GM19239 (cell line): ENCODE measurements around the gene C10orf143.
"Not testable (repeated sequence)": the region's sequence is repeated elsewhere in the genome, so short reads cannot be mapped to it uniquely, and the experiment has no call there.

Experiments
- DNase-seq: peaks from one replicate; pipeline ENCODE4 v3.0.0; 2011; ENCODE audit warnings: low spot score; ENCODE audit not compliant: insufficient read length
- FAIRE-seq: peaks from 2 replicates; lab custom pipeline; 2011; peaks lifted over from hg19 to GRCh38; lab: Jason Lieb, UNC

Gene C10orf143

DNA sequence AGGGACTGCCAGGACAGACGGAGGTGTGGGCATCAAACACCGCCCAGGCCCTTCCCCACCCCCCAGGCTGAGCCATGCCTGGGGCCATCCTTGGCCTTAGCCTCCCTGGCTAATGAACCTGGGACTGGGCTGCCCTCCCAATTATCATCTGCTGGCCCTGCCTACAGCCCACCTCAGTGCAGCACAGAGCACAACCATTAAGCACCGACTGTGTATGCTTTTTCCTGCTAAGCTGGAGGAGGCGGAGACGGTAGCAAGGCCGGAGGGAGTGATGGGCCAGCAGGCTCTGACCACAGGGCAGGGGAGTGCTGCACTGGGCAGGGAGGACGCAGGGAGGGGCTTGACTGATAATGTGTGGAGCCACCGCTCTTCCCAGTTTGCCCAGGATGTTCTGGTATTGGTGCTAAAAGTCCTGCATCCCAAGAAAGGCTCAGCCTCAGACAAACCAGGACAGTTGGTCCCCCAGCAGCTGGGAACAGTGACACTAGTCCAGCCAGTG lies 72.0 kb downstream of the C10orf143 start:
- no peak for FAIRE-seq
- DNase-seq = no peak

DNA sequence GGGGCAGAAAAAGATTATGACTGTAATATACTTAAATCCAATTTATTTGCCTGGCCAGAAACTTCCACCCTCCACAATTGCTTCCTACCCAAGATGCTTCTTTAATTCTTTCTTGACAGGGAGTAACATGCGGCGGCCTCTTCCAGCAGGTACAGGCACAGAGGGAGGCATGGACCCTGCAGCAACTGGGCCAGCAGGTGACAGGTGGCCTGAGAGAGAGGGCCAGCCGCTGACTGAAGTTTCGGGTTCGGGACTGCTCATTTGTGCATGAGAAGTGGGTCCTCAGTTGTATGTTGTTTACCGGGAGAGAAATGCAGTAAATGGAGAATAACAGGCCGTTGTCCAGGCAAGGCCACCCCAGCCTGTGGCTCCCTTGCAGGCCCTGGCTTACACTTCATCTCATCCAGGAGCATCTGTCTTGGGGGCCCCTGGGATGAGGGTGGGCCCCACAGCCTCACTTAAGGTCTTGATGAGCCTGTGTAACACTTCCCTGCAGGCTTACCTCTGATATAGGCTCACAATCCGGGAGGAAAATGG lies 72.5 kb downstream of the C10orf143 start:
- FAIRE-seq (no peak), DNase-seq (no peak)

DNA sequence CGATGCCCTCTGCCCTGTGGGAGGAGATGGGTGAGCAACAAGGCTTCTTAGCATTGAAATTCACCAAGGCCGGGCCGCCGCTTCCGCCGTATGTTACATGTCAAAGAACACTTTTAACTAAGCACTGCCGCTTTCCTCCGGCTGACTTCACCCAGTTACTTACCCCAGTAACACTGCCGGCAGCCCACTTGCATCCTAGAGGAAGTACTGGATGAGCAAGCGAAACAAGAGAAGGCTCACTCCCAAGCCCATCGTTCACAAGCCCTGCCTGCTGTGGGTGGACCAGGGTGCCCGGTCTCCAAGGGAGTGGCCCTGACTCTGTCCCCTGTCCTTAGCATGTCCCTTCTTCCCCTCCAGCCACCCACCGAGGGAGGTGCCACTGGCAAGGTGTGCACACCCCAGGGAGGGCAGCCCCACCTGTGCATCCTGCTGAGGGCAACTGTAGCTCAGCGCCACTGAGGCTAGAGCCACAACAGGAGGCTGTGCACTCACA lies 73.4 kb downstream of the C10orf143 start:
- no peak for FAIRE-seq
- no peak for DNase-seq

DNA sequence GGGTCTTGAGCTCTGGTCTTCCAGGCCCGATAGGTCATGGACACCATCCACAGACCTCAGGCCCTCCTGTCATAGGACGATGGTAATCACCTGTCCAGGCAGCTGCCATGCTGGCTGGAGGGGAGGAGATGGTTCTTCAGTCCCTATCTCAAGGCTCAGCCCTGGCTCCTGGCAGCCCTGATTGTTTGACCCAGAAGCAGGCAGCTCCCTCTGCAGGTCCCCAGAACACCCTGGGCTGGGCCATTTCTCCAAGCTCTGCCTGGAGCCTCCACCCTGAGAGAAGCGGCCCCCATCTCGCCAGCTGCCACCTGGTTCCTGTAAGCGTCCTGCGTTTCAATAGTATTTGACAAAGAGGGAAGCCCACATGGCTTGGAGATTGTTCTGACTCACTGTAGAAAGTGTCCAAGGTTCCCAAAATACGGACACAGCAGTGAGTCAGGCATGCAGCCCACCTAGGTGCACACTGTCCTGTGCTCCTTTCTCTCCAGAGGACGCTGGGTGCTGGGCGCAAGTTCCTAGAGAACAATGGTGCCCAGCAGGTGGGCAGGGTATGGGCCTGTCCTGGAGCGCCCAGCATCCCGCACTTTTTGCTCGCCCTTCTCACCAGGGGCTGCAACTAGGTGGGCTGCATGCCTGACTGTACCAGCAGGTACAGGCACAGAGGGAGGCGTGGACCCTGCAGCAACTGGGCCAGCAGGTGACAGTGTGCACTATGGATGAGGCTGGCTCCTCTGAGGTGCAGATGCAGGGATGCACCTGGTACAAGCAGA lies 74.1 kb downstream of the C10orf143 start:
- no peak for FAIRE-seq
- no peak for DNase-seq

DNA sequence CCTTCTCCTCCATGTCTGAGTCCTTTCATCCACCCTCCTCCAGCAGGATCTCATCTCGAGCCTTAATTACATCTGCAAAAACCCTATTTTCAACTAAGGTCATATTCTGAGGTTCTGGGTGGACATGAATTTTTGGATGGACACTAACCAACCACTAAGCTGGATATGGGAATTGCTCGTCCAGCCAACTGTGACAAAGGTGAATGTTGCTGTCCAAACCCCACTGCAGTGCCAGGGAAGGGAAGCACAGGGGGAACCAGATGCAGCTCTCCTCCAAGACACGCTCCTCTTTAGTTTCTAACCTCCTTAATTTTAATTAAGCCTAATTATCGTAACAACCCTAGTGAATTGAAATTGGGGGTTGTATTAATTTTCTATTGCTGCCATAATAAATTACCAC lies 81.4 kb downstream of the C10orf143 start:
- FAIRE-seq = no peak

DNA sequence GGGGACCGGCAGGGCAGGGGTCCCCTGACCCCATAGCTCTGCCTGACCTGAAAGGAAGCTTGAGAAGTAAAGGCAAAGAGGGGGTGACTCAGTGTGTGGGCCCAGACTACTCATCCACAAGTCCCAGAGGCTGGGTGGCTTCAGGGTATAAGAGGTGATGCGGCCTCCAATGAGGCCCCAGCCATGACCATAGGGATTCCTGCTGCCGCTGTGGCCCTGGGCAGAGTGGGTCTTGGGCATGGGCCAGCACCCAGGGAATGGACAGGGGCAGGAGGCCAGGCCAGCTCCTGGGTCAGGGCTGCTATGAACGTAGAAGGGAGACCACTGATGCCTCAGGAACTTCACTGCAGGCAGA lies 82.2 kb downstream of the C10orf143 start:
- FAIRE-seq = no peak

More for the DNA sequence above, 81.4 kb downstream of the C10orf143 start:
- DNase-seq = no peak

DNA sequence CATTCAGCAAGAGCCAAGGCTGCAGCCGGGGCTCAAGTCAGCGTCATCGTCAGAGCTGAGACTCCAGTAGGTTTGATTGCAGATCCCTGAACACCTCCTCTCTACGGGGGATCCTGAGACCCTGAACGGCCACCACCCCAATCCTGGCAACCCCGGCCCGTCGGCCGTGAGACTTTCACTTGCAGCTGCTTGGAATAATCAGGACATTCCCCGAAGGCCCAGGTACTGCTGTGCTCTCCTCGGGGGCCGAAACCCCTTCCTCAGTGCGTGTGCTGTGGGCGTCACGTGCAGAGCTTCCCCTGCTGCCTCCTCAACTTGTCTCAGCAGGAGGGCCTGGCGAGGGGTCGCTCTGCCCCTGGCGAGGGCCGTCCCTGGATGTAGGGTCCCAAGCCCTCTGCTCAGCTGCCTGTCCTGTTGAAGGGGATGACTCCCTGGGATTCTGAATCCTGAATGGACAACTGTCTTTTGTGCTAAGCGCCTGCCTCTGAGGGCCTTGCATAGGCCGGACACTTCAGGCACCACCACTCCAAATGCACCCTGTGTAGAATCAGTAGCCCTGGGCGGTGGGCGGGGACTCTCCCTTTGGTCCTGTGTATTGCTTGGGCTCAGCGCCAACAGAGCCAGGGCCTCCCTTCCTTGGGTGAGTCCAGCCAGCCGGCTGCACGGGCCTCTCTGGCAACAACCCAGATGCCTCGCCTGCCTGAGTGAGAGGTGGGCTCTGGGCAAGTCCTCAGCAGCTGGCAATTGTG lies 82.7 kb downstream of the C10orf143 start:
- no peak for FAIRE-seq
- DNase-seq = no peak

More for the DNA sequence above, 82.2 kb downstream of the C10orf143 start:
- DNase-seq = no peak

DNA sequence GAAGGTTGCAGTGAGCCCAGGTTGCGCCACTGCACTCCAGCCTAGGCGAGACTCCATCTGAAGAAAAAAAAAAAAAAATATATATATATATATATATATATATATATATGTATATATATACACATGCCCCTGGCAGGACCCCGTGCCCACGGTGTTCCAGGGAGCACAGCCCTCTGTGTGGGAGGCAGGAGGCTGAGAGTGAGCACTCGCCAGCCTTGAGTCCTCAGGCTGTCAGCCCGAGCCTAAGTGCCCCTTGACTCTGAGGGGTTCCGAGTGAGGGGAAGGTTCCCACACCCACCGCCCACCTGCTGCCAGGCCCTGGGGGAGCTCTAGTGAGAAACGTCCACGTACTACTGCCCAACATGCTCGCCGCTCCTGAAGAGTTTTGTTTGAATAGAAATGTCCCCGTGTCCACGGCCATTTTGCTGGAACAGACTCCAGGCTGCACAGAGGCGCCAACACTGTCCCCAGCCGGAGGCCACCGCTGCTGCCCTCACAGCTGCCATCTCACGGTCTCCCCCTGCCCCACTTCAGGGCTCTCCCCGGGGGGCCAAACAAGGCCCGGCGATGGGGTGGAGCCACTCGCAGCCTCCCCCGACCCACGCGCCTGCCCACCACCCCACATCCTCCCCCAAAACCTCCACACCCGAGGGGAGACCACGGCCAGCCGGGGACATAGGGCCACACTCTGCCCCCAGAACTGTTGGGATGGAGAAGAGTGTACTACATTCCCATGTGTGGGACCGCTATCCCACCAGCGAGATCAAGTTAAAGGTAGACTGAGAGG lies 83.8 kb downstream of the C10orf143 start:
- DNase-seq (no peak), FAIRE-seq (no peak)

DNA sequence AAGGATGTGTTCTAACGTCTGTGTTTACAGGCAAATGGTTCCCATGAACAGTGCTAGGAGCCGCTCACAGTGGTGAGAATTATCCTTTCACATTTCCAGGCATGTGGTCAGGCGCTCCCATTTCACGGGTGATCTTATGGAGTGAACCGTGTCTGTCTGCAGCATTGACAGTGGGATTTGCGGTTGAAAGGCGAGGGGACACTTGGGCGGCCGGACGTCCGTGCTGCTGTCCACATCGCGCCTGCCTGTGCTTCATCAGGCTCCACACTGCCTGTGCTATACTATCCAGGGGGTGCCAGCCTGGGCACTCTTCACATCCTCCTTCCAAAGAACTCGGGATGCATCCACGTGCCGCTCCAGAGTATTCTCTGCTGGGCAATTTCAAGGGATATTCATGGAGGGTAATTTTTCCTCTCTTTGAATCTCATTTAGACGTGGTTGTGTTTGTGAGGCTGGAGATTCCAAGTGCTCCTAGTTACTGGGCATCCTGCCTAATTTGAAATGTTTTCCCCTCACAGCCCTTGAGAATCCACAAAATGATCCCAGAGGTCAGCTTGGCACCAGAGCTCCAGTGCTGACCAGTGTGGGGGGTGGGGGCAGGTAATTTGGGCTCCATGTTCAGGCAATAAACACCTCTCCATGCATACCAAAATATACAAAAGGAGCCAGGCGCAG lies 84.7 kb downstream of the C10orf143 start:
- FAIRE-seq (no peak), DNase-seq (no peak)

DNA sequence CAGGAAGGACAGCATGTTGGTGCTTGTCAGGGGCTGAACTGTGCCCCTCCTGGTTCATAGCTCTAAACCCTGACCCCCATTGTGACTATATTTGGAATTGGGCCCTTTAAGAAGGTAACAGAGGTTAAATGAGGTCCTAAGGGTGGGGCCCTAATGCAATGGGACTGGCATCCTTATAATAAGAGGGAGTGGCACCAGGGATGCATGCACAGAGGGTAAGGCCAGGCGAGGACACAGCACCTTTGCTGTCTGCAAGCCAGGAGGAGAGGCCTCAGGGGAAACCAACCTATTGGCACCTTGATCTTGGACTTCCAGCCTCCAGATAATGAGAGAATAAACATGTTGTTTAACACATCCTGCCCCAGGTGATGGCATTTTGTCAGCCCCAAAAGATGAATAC lies 85.3 kb downstream of the C10orf143 start:
- FAIRE-seq = no peak
- no peak for DNase-seq

DNA sequence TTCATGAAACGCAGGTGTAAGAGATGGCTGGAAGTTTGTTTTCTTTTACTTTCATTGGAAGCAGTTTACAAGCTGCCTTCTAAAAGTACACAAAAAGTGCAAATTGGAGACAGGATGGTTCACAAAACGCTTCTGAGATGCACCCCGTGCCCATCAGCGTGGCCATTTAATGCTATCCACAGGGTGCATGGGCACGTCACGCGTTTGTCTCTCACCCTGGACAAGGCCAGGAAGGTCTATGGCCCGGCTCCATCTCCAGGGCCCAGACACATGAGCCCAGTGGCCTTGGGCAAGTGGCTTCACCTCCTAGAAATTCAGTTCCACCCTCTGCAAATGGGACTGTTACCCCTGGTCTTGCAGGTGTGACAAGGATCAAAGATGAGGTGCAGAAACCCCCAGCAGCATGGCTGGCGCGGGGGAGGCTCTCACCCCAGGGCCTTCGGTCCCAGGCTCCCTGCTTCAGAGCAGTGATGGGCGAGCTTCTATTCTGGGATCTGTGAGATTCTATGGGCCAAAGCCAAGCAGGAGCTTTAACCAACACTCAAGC lies 85.8 kb downstream of the C10orf143 start:
- FAIRE-seq = no peak
- DNase-seq = no peak

DNA sequence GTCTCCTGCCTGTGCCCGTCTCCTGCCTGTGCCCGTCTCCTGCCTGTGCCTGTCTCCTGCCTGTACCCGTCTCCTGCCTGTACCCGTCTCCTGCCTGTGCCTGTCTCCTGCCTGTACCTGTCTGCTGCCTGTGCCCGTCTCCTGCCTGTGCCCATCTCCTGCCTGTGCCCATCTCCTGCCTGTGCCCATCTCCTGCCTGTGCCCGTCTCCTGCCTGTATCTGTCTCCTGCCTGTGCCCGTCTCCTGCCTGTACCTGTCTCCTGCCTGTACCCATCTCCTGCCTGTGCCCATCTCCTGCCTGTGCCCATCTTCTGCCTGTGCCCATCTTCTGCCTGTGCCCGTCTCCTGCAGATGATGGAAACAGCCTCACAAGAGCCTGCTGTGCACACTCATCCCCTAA lies 86.3 kb downstream of the C10orf143 start:
- not testable (repeated sequence) for DNase-seq, FAIRE-seq

DNA sequence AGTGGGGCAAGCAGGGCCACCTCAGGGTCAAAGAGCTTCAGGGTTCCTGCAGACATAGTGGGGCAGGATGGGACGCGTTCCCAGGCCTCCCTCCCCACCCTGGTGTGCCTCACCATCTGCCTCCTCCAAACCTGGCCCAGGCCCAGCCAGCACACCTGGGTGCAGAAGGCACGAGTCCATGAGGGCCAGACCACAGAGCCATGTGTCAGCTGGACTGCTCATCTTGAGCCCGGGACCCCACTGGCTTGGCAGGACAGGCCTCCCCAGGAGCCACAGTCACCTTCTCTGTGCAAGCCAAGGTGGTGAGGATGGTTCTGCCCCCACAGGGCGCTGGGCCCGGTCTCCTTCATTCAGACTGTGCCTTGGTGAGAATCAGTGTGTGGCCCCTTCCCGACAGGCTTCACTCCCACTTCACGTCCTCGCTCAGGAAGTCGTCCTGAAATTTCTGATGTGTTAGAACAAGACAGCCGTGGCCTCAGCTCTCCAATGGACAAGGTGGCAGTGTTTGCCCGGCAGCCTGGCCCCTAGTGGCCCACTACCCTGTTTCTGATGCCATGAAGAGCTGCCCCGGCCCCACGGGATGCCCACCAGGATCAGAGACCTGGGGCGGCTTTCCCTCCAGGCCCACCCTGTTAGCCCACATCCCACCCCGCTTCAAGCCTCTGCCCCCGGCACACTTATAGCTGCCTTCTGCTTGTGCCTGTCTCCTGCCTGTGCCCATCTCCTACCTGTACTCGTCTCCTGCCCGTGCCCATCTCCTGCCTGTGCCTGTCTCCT lies 87.0 kb downstream of the C10orf143 start:
- DNase-seq = no peak
- FAIRE-seq = no peak

DNA sequence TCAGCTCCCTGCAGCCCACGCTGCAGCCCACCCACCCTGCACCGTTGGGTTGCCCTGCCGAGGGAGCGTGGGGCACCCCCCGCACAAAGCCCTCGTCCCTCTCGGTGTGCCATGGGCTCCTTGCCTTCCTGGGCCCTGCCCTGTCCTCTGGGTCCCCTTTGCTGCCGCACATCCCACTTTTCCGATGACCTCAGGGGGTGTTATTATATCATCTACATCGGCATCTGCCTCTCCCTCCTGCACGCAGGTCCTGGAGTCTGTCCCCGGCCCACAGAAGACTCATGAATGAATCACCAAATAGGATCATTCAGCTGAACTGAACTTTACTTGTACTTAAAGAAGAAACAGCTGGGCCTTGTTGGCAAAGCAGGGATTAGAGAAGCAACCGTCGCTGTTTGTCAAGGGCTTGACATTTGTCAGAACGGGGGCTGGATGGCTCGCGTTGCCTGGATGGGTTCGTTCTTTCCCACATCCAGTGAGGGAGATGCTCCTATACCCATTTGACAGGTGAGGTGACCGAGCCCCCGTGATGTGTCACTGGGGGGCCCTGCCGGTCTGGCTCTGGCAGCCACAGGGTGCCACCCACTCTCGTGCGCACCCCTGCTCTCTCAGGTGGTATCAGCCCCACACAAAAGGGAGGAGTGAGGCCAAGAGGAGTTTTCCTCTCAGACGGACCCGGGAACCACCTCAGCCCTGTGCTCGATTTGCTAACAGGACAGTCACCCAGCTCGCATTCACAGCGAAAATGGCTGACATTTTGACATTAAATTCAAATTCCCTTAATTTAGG lies 87.9 kb downstream of the C10orf143 start:
- DNase-seq (no peak), FAIRE-seq (no peak)

DNA sequence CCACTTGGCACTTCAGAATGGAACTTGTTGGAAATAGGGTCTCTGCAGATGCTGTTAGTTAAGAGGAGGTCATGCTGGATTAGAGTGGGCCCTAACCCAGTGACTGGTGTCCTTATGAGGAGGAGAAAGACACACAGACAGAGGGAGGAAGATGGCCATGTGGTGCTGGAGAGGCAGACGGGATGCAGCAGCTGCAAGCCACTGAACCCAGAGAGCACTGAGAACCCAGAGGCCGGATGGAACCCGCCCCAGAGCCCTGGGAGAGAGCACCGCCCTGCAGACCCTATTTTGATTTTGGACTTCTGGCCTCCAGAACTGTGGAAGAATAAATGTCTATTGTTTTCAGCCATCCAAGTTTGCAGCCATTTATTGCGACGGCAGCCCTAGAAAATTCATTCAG lies 88.5 kb downstream of the C10orf143 start:
- no peak for DNase-seq
- FAIRE-seq = no peak

DNA sequence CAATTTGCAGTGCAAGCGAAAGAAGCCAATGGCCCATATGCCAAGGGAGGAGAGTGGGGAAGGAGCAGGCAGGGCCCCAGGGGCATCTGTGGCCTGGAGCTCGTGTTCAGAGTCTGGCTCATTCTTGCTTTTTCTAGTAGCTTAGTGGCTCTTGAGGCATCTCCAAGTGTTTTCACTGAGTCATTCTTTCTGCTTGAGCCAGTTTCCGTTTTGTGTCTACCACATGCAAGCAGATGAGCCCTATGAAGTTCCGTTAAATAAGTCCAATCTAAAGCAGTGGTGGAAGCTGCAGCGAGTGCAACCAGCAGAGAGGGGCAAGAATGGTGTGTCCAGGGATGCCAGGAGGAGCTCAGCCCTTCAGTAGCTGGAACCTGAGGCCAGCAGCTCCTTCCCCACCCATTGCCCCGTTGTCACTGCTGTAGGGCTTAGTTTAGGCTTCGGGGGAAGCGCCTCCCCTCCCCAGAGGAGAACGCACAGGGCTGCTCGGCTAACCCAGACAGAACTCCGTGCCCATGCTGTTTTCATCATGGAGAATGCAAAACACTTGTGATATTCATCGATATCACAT lies 89.2 kb downstream of the C10orf143 start:
- FAIRE-seq (no peak), DNase-seq (no peak)

DNA sequence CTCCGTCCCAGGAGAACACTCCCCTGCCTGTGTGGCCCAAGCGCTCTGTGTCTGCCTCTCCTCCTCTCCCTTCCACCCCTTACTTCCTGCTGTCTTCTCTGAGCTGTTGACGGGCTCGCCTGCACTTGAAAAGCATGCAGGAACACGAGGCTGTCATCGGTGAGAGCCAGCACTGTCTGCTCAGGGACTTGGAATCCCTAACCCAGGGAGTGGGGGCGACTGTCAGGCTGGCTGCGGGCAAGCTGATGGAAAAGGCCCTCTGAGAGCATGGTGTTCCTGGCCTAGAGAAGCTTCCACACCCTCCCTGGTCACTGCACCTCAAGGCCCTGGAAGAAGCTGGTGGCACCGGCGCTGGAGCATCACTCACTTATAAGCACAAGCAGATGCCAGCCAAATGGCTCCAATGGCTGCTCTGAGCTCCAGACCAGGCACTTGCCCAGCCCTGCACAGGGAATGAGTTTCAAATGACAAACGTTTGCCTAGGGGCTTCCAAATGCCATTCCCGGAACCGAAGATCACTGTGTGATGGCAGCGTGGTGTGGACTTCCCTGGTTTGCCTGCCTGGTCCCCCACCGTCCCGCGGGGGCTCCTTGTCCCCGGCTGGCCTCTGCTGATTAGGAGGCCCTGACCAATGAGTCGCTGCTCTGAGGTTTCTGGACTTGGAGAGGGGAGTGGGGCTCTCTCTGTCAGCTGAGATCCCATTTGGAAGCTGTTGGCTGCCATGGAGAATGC lies 89.8 kb downstream of the C10orf143 start:
- DNase-seq (no peak), FAIRE-seq (no peak)
